ENCODE data around the gene BRD9. TPM values are rescaled to one million over a fixed set of nuclear protein-coding genes. Genes with fewer than 3 reads are reported as not detected.
"Not testable (repeated sequence)": the region's sequence is repeated elsewhere in the genome, so short reads cannot be mapped to it uniquely, and the experiment has no call there.

Gene BRD9
- polyA plus RNA-seq (2011; rRNA removed) (10.8 and 12.3 TPM in 2 replicates), polyA minus RNA-seq (2011; rRNA and poly(A)+ RNA removed) (13.2 and 16.5 TPM in 2 replicates)

- H3K36me3 ChIP-seq (ENCODE audit: control insufficient read depth, insufficient read depth, low read length), result peaks cover 17% of the 10 kb centered on the region
- ChIA-PET CTCF (interaction anchor here (1.8 to 4.0 kb wide), 3 partner anchors 10 to 223 kb away, joined by 7 to 18 read pairs (median 8); no protein-coding TSS in a partner anchor), POLR2A (no interaction called here)
- peak within 1 kb of the TSS; percentile 96 for H3K4me3 ChIP-seq (ENCODE audit: low read depth, low read length)
- no peak for TF ChIP-seq CTCF (IDR thresholded peaks at IDR 0.05; ENCODE audit: insufficient read depth, low read depth, low read length)
- DNase-seq (ENCODE audit: low read depth), result peak; percentile 4
- H3K27me3 ChIP-seq (ENCODE audit: control insufficient read depth, insufficient read depth, low read length), result no peaks in the 10 kb centered on the region
These were observed at the start of gene BRD9, which contains the start of gene TRIP13 for GRCh38 chr5:892394-893136. BRD9 (minus strand) TSS chr5:892801; CDS start chr5:892657, 144 bp downstream. TRIP13 (plus strand) TSS chr5:892884; CDS start chr5:892999, 115 bp downstream.

GRCh38 chr5:940741-941140, 48.1 kb upstream of the BRD9 start:
- H3K36me3 ChIP-seq (ENCODE audit: control insufficient read depth, insufficient read depth, low read length); DNase-seq (ENCODE audit: low read depth); POLR2A ChIA-PET; H3K4me3 ChIP-seq (ENCODE audit: low read depth, low read length): not testable (repeated sequence)
- H3K27me3 ChIP-seq (ENCODE audit: control insufficient read depth, insufficient read depth, low read length), result peaks cover 33% of the 10 kb centered on the region
- CTCF ChIA-PET, result interaction anchor here (1.3 to 2.5 kb wide), 2 partner anchors 200 to 227 kb away, joined by 6 to 9 read pairs; no protein-coding TSS in a partner anchor

- ChIA-PET POLR2A (no interaction called here), CTCF (interaction anchor here (1.3 to 2.5 kb wide), 2 partner anchors 202 to 229 kb away, joined by 6 to 9 read pairs; no protein-coding TSS in a partner anchor)
- Histone ChIP-seq H3K4me3 (ENCODE audit: low read depth, low read length) (no peak overlapping the region), H3K36me3 (ENCODE audit: control insufficient read depth, insufficient read depth, low read length) (no peaks in the 10 kb centered on the region), H3K27me3 (ENCODE audit: control insufficient read depth, insufficient read depth, low read length) (peaks cover 28% of the 10 kb centered on the region)
- no peak for DNase-seq (ENCODE audit: low read depth)
- TF ChIP-seq CTCF (IDR thresholded peaks at IDR 0.05; ENCODE audit: insufficient read depth, low read depth, low read length), result no peak
These were observed 46.8 kb upstream of the BRD9 start for GRCh38 chr5:939368-939767.

- Histone ChIP-seq H3K27me3 (ENCODE audit: control insufficient read depth, insufficient read depth, low read length) (peaks cover 21% of the 10 kb centered on the region), H3K4me3 (ENCODE audit: low read depth, low read length) (no peak overlapping the region), H3K36me3 (ENCODE audit: control insufficient read depth, insufficient read depth, low read length) (no peaks in the 10 kb centered on the region)
- ChIA-PET CTCF (interaction anchor here (0.5 to 9.5 kb wide), 9 partner anchors 14 to 237 kb away, joined by 3 to 151 read pairs (median 3); no protein-coding TSS in a partner anchor), POLR2A (no interaction called here)
- DNase-seq (ENCODE audit: low read depth), result no peak
- no peak for TF ChIP-seq CTCF (IDR thresholded peaks at IDR 0.05; ENCODE audit: insufficient read depth, low read depth, low read length)
These were observed 44.7 kb upstream of the BRD9 start for GRCh38 chr5:937151-937924.

GRCh38 chr5:936149-937144, 43.8 kb upstream of the BRD9 start:
- POLR2A ChIA-PET, result no interaction called here
- Histone ChIP-seq H3K4me3 (ENCODE audit: low read depth, low read length) (no peak overlapping the region), H3K36me3 (ENCODE audit: control insufficient read depth, insufficient read depth, low read length) (no peaks in the 10 kb centered on the region), H3K27me3 (ENCODE audit: control insufficient read depth, insufficient read depth, low read length) (peaks cover 22% of the 10 kb centered on the region)
- no peak for TF ChIP-seq CTCF (IDR thresholded peaks at IDR 0.05; ENCODE audit: insufficient read depth, low read depth, low read length)
- no peak for DNase-seq (ENCODE audit: low read depth)
- CTCF ChIA-PET, result interaction anchor here (0.8 to 9.5 kb wide), 10 partner anchors 9 to 265 kb away, joined by 3 to 151 read pairs (median 4); no protein-coding TSS in a partner anchor

Measured in BJ (cell line).